Daoy (cell line): ENCODE data around the gene TNNC1. TPM values are rescaled to one million over a fixed set of nuclear protein-coding genes. Genes with fewer than 3 reads are reported as not detected.

Source experiments
- DNase-seq: peaks from one replicate; pipeline ENCODE4 v3.0.0-alpha.2; 2015; ENCODE audit warnings: low read depth
- total RNA-seq: library from RNA; depleted of rRNA; stranded (reverse); fragments of >200 nt; shearing (Covaris generic); gene quantifications from 2 replicates; pipeline ENCODE4 v1.2.3, GENCODE V29; 2014; rRNA removed

The TNNC1 gene
- total RNA-seq, 1 experiment from 2014 or later = not detected

DNA sequence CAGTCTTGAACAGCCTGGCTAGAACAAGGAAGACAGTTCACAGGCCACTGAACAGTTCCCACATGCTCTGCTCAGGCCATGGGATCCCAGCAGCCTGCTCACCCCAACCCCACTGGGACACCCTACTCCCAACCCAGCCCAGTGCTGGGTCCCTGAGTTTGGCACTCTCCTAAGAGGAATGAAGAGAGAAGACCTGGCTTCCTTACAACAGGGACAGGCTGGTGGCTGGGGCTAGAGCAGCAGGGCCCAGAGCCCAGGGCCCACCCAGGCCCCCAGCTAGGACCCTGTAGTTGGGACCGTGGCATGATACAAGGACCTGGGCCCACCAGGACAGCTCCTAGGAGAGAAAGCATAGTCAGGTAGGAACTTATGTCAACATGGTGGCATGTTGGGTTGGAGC is 52.3 kb downstream of the TNNC1 start:
- no peak for DNase-seq

Other genes with a start within 250 kb of the TNNC1 start
- gene TLR9, start 228.4 kb downstream of the TNNC1 start, total RNA-seq = not detected in 2 replicates
- 103 and 109 TPM in 2 replicates for gene TWF2, start 214.9 kb downstream of the TNNC1 start, total RNA-seq
- gene PPM1M, start 208.3 kb downstream of the TNNC1 start, total RNA-seq = 2.3 and 6.6 TPM in 2 replicates
- 27.7 and 31.1 TPM in 2 replicates for gene WDR82, start 175.4 kb downstream of the TNNC1 start, total RNA-seq
- gene GLYCTK, start 166.2 kb downstream of the TNNC1 start, total RNA-seq = 5.3 and 5.7 TPM in 2 replicates
- gene DNAH1, start 137.7 kb downstream of the TNNC1 start, total RNA-seq = 0.74 and 1.8 TPM in 2 replicates
- gene BAP1, start 44.0 kb downstream of the TNNC1 start, total RNA-seq = 38.2 and 47.8 TPM in 2 replicates
- gene PHF7, start 43.4 kb downstream of the TNNC1 start, total RNA-seq = 8.6 and 12.4 TPM in 2 replicates
- gene SEMA3G, start 8.9 kb downstream of the TNNC1 start, total RNA-seq = 0.34 TPM in 1 of 2 replicates, not detected in the other
- 18.7 and 19.0 TPM in 2 replicates for gene NISCH, start 1.6 kb upstream of the TNNC1 start, total RNA-seq
- gene STAB1, start 41.3 kb upstream of the TNNC1 start, total RNA-seq = not detected in 2 replicates
- 68.6 and 73.1 TPM in 2 replicates for gene NT5DC2, start 79.8 kb upstream of the TNNC1 start, total RNA-seq
- gene UQCC5, start 82.6 kb upstream of the TNNC1 start, total RNA-seq = 3.8 and 13.9 TPM in 2 replicates
- 34.1 and 36.7 TPM in 2 replicates for gene PBRM1, start 231.9 kb upstream of the TNNC1 start, total RNA-seq
- gene GNL3, start 232.0 kb upstream of the TNNC1 start, total RNA-seq = 203 and 268 TPM in 2 replicates